Measurements from ENCODE around the gene NDP. TPM values are rescaled to one million over a fixed set of nuclear protein-coding genes. Genes with fewer than 3 reads are reported as not detected.

NDP gene
- total RNA-seq, 1 experiment from 2014 or later = not detected

- Histone ChIP-seq H3K4me2 (ENCODE audit: low read length) (no peak overlapping the region), H3K27me3 (ENCODE audit: insufficient read depth, low read length) (no peaks in the 10 kb centered on the region), H4K20me1 (ENCODE audit: insufficient read depth) (no peaks in the 10 kb centered on the region), H3K4me3 (replicated peaks in 1 of 2; ENCODE audit: low read depth in 1 of 2, low read length in 2 of 2) (no peak overlapping the region), H3K9ac (ENCODE audit: low read length) (no peak overlapping the region), H3K9me2 (ENCODE audit: insufficient read depth) (no peaks in the 10 kb centered on the region), H2AFZ (ENCODE audit: low read depth, low read length, poor library complexity, severe bottlenecking) (no peak overlapping the region), H3K79me2 (ENCODE audit: insufficient read depth, low read length) (no peaks in the 10 kb centered on the region), H3K36me3 (ENCODE audit: control insufficient read depth in 1 of 2, insufficient read depth in 2 of 2, low read length in 2 of 2) (no peaks in the 10 kb centered on the region), H3K4me1 (ENCODE audit: control insufficient read depth in 1 of 2, insufficient read depth in 2 of 2, low read length in 2 of 2) (no peaks in the 10 kb centered on the region), H3K9me3 (ENCODE audit: control insufficient read depth in 1 of 2, insufficient read depth in 1 of 2, low read depth in 1 of 2, low read length in 2 of 2) (no peaks in the 10 kb centered on the region), H3K27ac (ENCODE audit: low read depth, low read length) (no peak overlapping the region)
- RAD21 ChIA-PET (ENCODE audit: low non-redundant PET in 1 of 2, low total read pairs in 2 of 2, uncharacterized antibody in 2 of 2, unreplicated experiment in 2 of 2) = no interaction called here
- POLR2A ChIA-PET = no interaction called here
- intact Hi-C loops (cut with micrococcal nuclease) = no loop called here
- DNase-seq (ENCODE audit: low read depth, low spot score) (no peak), ATAC-seq (no peak)
- TF ChIP-seq POLR2AphosphoS5 (IDR thresholded peaks at IDR 0.05; ENCODE audit: low read depth, low read length) = no peak
- no peak for TF ChIP-seq JUND (IDR thresholded peaks at IDR 0.05)
- TF ChIP-seq ZNF274 (IDR thresholded peaks at IDR 0.05; ENCODE audit: low read depth, low read length) = no peak
- TF ChIP-seq YY1 (IDR thresholded peaks at IDR 0.05; ENCODE audit: extremely low read depth, insufficient replicate concordance, low read depth, low read length) = no peak
- TF ChIP-seq POLR2A (IDR thresholded peaks at IDR 0.05; ENCODE audit: borderline replicate concordance, extremely low read depth, insufficient read depth, insufficient read length) = no peak
- no peak for TF ChIP-seq REST (IDR thresholded peaks at IDR 0.05; ENCODE audit: low read depth)
- TF ChIP-seq EZH2phosphoT487 (IDR thresholded peaks at IDR 0.05; ENCODE audit: borderline replicate concordance) = no peak
- no peak for TF ChIP-seq CTCF (IDR thresholded peaks at IDR 0.05 in 2 of 3, conservative IDR thresholded peaks at IDR 0.05 in 1 of 3; ENCODE audit: borderline replicate concordance in 1 of 3, insufficient read depth in 1 of 3, low read depth in 2 of 3, low read length in 2 of 3)
- no peak for TF ChIP-seq ZBTB33 (IDR thresholded peaks at IDR 0.05; ENCODE audit: extremely low read depth, insufficient replicate concordance, low read length)
- no peak for TF ChIP-seq EZH2 (IDR thresholded peaks at IDR 0.05)
- TF ChIP-seq MAX (IDR thresholded peaks at IDR 0.05) = no peak
- TF ChIP-seq SRF (IDR thresholded peaks at IDR 0.05; ENCODE audit: low read depth) = no peak
- TF ChIP-seq SP1 (IDR thresholded peaks at IDR 0.05; ENCODE audit: low read depth) = no peak
- TF ChIP-seq, protein P1, sequence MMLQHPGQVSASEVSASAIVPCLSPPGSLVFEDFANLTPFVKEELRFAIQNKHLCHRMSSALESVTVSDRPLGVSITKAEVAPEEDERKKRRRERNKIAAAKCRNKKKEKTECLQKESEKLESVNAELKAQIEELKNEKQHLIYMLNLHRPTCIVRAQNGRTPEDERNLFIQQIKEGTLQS (IDR thresholded peaks at IDR 0.05) = no peak
- TF ChIP-seq ZFX (IDR thresholded peaks at IDR 0.05) = no peak
- no peak for TF ChIP-seq TCF7L2 (IDR thresholded peaks at IDR 0.05; ENCODE audit: borderline replicate concordance, extremely low read depth, insufficient read depth, insufficient read length)
- CTCF ChIA-PET = no interaction called here
- no TSS peak for BruUV-seq (replicated peaks)
These were observed 9.5 kb downstream of the NDP start for GRCh38 chrX:43963726-43964125.

All from HCT116 (cell line).